Measurements from ENCODE around the gene SEPTIN5.
"Not testable (repeated sequence)": the region's sequence is repeated elsewhere in the genome, so short reads cannot be mapped to it uniquely, and the experiment has no call there.

The SEPTIN5 gene

GRCh38 chr22:19674929-19675253 is 39.4 kb upstream of the SEPTIN5 start:
- no peak overlapping the region for H3K27ac ChIP-seq
- ChIA-PET CTCF (no interaction called here), POLR2A (ENCODE audit: low non-redundant PET) (no interaction called here)
- TF ChIP-seq, protein P1, sequence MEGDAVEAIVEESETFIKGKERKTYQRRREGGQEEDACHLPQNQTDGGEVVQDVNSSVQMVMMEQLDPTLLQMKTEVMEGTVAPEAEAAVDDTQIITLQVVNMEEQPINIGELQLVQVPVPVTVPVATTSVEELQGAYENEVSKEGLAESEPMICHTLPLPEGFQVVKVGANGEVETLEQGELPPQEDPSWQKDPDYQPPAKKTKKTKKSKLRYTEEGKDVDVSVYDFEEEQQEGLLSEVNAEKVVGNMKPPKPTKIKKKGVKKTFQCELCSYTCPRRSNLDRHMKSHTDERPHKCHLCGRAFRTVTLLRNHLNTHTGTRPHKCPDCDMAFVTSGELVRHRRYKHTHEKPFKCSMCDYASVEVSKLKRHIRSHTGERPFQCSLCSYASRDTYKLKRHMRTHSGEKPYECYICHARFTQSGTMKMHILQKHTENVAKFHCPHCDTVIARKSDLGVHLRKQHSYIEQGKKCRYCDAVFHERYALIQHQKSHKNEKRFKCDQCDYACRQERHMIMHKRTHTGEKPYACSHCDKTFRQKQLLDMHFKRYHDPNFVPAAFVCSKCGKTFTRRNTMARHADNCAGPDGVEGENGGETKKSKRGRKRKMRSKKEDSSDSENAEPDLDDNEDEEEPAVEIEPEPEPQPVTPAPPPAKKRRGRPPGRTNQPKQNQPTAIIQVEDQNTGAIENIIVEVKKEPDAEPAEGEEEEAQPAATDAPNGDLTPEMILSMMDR (conservative IDR thresholded peaks at IDR 0.05; ENCODE audit: low read depth) = no peak
- DNase-seq (ENCODE audit: low spot score) = no peak

- ChIA-PET POLR2A (ENCODE audit: low non-redundant PET) (no interaction called here), CTCF (no interaction called here)
- TF ChIP-seq, protein P1 (conservative IDR thresholded peaks at IDR 0.05; ENCODE audit: low read depth) = no peak
- no peak for DNase-seq (ENCODE audit: low spot score)
- H3K27ac ChIP-seq = no peak overlapping the region
Observed at GRCh38 chr22:19675428-19675827, 38.9 kb upstream of the SEPTIN5 start.

DNA sequence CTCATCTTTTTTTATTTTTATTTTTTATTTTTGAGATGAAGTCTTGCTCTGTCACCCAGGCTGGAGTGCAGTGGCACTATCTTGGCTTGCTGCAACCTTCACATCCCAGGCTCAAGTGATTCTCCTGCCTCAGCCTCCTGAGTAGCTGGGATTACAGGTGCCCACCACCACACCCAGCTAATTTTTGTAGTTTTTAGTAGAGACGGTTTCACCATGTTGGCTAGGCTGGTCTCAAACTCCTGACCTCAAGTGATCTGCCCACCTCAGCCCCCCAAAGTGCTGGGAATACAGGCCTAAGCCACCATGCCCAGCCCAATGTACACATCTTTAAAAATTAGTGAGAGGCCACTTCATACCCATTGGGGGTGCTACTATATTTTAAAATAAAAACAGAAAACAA is 37.9 kb upstream of the SEPTIN5 start:
- H3K27ac ChIP-seq; DNase-seq (ENCODE audit: low spot score); CTCF ChIA-PET; POLR2A ChIA-PET (ENCODE audit: low non-redundant PET): not testable (repeated sequence)

- POLR2A ChIA-PET (ENCODE audit: low non-redundant PET) = no interaction called here
- no peak for DNase-seq (ENCODE audit: low spot score)
- TF ChIP-seq, protein P1 (conservative IDR thresholded peaks at IDR 0.05; ENCODE audit: low read depth) = no peak
- H3K27ac ChIP-seq = no peak overlapping the region
- CTCF ChIA-PET = interaction anchor here (0.7 to 1.8 kb wide), 5 partner anchors 10 to 43 kb away, joined by 3 to 7 read pairs (median 4); no protein-coding TSS in a partner anchor
Observed at GRCh38 chr22:19678949-19679521, 35.3 kb upstream of the SEPTIN5 start.

DNA sequence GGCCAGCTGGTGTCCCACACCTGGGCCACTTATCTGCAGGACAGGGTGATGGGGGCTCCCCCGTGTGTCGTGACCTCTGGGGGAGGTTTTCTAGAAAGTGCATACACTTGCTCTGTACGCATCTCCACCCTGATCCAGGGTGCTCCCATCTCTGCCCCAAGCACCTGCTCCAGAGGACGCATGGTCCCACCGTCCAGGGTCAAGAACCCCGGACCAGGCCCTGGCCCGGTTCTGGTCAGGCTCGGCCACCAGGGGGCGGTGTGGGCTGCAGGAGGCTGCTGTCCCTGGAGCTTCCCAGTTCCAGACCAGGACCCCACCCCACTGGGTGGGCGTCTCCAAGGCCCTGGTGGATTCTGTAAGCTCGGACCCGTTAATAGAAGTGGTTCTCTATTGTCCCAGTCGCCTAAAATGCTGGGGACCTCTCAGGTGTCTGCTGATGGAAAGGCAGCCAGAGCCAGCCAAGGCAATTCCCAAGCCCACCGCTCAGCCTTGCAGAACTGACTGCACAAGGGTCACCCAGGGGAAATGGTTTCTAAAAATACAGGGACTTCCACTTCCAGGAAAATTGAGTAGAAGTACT is 34.7 kb upstream of the SEPTIN5 start:
- ChIA-PET CTCF (interaction anchor here (0.5 to 1.8 kb wide), 9 partner anchors 9 to 226 kb away, joined by 3 to 8 read pairs (median 4); partner anchors contain the start of gene TBX1), POLR2A (ENCODE audit: low non-redundant PET) (no interaction called here)
- TF ChIP-seq, protein P1 (conservative IDR thresholded peaks at IDR 0.05; ENCODE audit: low read depth) = peak; percentile 67
- DNase-seq (ENCODE audit: low spot score) = no peak
- no peak overlapping the region for H3K27ac ChIP-seq

GRCh38 chr22:19680287-19680881 is 33.9 kb upstream of the SEPTIN5 start:
- no peak overlapping the region for H3K27ac ChIP-seq
- ChIA-PET CTCF (interaction anchor here (0.5 to 1.8 kb wide), 8 partner anchors 8 to 227 kb away, joined by 3 to 8 read pairs (median 4); partner anchors contain the start of gene TBX1), POLR2A (ENCODE audit: low non-redundant PET) (no interaction called here)
- DNase-seq (ENCODE audit: low spot score) = no peak
- TF ChIP-seq, protein P1 (conservative IDR thresholded peaks at IDR 0.05; ENCODE audit: low read depth) = no peak

Data from RWPE1 (cell line).